Measurements from ENCODE around the gene PMVK. TPM values are rescaled to one million over a fixed set of nuclear protein-coding genes. Genes with fewer than 3 reads are reported as not detected.
A peak's percentile ranks its signal among the peaks of the same experiment; 100 is the strongest.

PMVK gene
- total RNA-seq, 4 donors from 2014 or later: 9.0 to 19.8 (median 15.6) TPM

DNA sequence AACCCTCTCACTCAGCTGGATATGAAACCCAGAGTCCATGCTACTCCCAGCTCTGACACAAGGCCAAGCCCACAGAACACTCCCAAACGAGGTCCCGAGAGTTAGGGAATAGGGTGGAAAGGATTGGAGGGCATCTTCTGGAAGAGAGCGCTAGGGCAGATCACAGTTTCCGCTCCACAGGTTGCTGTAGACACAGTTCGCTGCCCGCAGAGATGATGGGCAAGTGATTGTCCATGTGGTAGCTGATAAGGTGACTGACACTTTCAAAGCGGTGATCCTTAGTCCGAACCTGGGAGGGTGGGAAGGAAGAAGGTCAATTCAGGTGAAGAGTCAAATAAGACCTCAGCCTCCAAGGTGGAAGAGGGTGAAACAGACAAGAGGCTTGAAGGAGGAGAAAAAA, 27.1 kb upstream of the PMVK start:
- peaks cover 0 to 57% (median 19%) of the 10 kb centered on the region in 4 donors for H3K4me1 ChIP-seq
- H3K27ac ChIP-seq: no peak overlapping the region
- no peaks in the 10 kb centered on the region for H3K9me3 ChIP-seq
- H3K36me3 ChIP-seq: peaks cover 0 to 73% (median 21%) of the 10 kb centered on the region in 3 donors
- 77 to 80% methylated on average over 8 of the region's 8 CpGs for WGBS, 2 donors
- DNase-seq (ENCODE audit: low spot score in 2 of 2): no peak
- no peak overlapping the region for H3K4me3 ChIP-seq
- no peaks in the 10 kb centered on the region for H3K27me3 ChIP-seq
- TF ChIP-seq EP300 (IDR thresholded peaks at IDR 0.05) (no peak), POLR2A (IDR thresholded peaks at IDR 0.05) (no peak)
- TF ChIP-seq, protein P1, sequence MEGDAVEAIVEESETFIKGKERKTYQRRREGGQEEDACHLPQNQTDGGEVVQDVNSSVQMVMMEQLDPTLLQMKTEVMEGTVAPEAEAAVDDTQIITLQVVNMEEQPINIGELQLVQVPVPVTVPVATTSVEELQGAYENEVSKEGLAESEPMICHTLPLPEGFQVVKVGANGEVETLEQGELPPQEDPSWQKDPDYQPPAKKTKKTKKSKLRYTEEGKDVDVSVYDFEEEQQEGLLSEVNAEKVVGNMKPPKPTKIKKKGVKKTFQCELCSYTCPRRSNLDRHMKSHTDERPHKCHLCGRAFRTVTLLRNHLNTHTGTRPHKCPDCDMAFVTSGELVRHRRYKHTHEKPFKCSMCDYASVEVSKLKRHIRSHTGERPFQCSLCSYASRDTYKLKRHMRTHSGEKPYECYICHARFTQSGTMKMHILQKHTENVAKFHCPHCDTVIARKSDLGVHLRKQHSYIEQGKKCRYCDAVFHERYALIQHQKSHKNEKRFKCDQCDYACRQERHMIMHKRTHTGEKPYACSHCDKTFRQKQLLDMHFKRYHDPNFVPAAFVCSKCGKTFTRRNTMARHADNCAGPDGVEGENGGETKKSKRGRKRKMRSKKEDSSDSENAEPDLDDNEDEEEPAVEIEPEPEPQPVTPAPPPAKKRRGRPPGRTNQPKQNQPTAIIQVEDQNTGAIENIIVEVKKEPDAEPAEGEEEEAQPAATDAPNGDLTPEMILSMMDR (IDR thresholded peaks at IDR 0.05): no peak

DNA sequence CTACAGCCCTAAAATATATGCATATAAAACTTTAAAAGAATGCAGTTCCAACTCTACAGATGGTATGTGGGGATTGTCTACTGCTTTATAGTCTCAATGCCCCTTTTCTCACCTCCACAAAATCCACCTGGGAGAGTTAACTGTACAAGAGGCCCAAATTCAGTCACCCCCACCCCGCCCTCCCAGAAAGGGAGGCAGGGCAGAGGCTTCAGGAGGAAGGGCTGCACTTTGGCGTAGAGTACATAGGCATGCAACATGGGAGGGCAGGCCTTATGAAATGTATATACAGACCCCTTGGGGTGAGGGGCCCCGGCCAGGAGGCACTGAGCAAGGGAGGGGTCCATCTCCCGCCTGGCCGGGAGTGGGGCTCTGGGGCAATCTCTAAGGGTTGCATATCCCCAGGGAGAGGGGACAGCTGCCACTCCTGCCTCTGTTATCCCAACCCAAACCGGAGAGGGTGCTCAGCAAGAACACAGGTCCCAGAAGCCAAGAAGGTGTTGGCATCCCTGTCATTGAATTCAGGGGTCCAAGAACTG, 26.3 kb upstream of the PMVK start:
- Histone ChIP-seq H3K4me1 (peaks cover 0 to 54% (median 18%) of the 10 kb centered on the region in 4 donors), H3K36me3 (peaks cover 0 to 73% (median 18%) of the 10 kb centered on the region in 3 donors), H3K4me3 (peak overlapping the region in 3 of 4 donors; percentile 77 to 96 (median 94)), H3K27me3 (no peaks in the 10 kb centered on the region), H3K9me3 (no peaks in the 10 kb centered on the region), H3K27ac (peak overlapping the region in 3 of 4 donors; percentile 14 to 99 (median 94))
- no peak for DNase-seq (ENCODE audit: low spot score in 2 of 2)
- WGBS, 2 donors: 47 to 53% methylated on average over 6 of the region's 6 CpGs
- TF ChIP-seq, protein P1 (IDR thresholded peaks at IDR 0.05): no peak
- TF ChIP-seq EP300 (IDR thresholded peaks at IDR 0.05): no peak
- TF ChIP-seq POLR2A (IDR thresholded peaks at IDR 0.05): no peak

DNA sequence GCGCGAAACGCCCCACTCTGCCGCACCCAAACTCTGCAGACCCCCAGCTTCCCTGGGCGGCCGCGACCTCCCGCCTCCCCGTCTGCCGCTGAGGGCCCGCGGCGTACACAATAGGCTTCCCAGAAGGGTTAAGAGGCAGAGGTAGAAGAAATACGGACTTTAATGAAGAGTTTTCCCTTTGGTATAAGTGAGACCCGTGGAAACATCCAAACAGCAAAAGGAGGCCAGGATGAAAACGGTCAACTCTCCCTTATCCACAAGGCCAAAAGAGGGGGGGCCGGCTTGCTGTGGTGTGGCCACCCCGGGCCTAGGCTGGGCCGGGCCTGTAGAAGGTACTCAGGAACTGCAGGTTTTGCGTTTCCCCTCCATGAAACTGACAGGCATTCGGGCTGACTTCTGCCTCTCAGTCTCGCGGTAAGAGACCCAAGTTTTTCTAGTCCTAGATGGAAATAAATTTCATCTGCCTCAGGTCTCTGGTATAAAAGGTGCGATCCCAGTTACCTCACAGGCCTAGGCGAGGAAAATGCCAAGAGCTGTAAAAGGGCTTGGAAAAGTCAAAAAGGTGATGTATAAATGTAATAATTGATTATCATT, 25.7 kb upstream of the PMVK start:
- Histone ChIP-seq H3K36me3 (peaks cover 0 to 67% (median 12%) of the 10 kb centered on the region in 3 donors), H3K9me3 (no peaks in the 10 kb centered on the region), H3K27me3 (no peaks in the 10 kb centered on the region), H3K27ac (peak overlapping the region; percentile 94 to 100 (median 99)), H3K4me1 (peaks cover 0 to 57% (median 19%) of the 10 kb centered on the region in 4 donors), H3K4me3 (peak overlapping the region; percentile 77 to 96 (median 94))
- WGBS, 2 donors: 3 to 4% methylated on average over 19 to 25 of the region's 25 CpGs
- TF ChIP-seq, protein P1 (IDR thresholded peaks at IDR 0.05): no peak
- TF ChIP-seq POLR2A (IDR thresholded peaks at IDR 0.05) (no peak), EP300 (IDR thresholded peaks at IDR 0.05) (no peak)
- DNase-seq (ENCODE audit: low spot score in 2 of 2): peak in 1 of 2 donors; percentile 24

- peak within 1 kb of the TSS; percentile 77 to 96 (median 94) for H3K4me3 ChIP-seq
- peaks cover 0 to 59% (median 10%) of the 10 kb centered on the region in 3 donors for H3K36me3 ChIP-seq
- H3K27ac ChIP-seq: peak within 1 kb of the TSS; percentile 94 to 100 (median 99)
- H3K9me3 ChIP-seq: no peaks in the 10 kb centered on the region
- no peaks in the 10 kb centered on the region for H3K27me3 ChIP-seq
- DNase-seq (ENCODE audit: low spot score in 2 of 2): peak; percentile 61 to 63
- peaks cover 0 to 58% (median 27%) of the 10 kb centered on the region in 4 donors for H3K4me1 ChIP-seq
- WGBS, 2 donors: 0% methylated on average over 31 to 72 of the region's 93 CpGs
- TF ChIP-seq EP300 (IDR thresholded peaks at IDR 0.05) (peak in 1 of 2 donors; percentile 90), POLR2A (IDR thresholded peaks at IDR 0.05) (peak; percentile 53 to 79)
- TF ChIP-seq, protein P1 (IDR thresholded peaks at IDR 0.05): peak; percentile 63 to 99 (median 88)
Observed at GRCh38 chr1:154961207-154962155, 25.0 kb upstream of the PMVK start, which contains the start of gene PYGO2. PYGO2 (minus strand) TSS chr1:154961782; CDS start chr1:154961576, 206 bp downstream.

Measured in tibial nerve (tissue), 4 donors.